GM19397 (cell line): ENCODE results near the gene SCTR.

Experiments used
- ATAC-seq: cut with Tn5 transposase; IDR thresholded peaks from one replicate; pipeline ENCODE4 v1.9.1; 2021; ENCODE audit warnings: mild to moderate bottlenecking, moderate library complexity; ENCODE audit not compliant: unreplicated experiment

The SCTR gene

GRCh38 chr2:119449521-119449920 is 74.8 kb downstream of the SCTR start:
- ATAC-seq, result no peak

GRCh38 chr2:119448427-119449141 is 75.7 kb downstream of the SCTR start:
- no peak for ATAC-seq

GRCh38 chr2:119446037-119446436 is 78.2 kb downstream of the SCTR start:
- no peak for ATAC-seq

- no peak for ATAC-seq
Measured at GRCh38 chr2:119442850-119443249, 81.4 kb downstream of the SCTR start.

GRCh38 chr2:119442226-119442619 is 82.1 kb downstream of the SCTR start:
- ATAC-seq, result no peak

- no peak for ATAC-seq
Measured at GRCh38 chr2:119441376-119442225, 82.7 kb downstream of the SCTR start.

- ATAC-seq, result no peak
Measured at GRCh38 chr2:119440873-119441272, 83.4 kb downstream of the SCTR start.

GRCh38 chr2:119440501-119440870 is 83.8 kb downstream of the SCTR start:
- no peak for ATAC-seq

GRCh38 chr2:119439574-119440500 is 84.4 kb downstream of the SCTR start:
- ATAC-seq, result no peak

- ATAC-seq, result no peak
Measured at GRCh38 chr2:119438726-119439284, 85.5 kb downstream of the SCTR start.

- ATAC-seq, result no peak
Measured at GRCh38 chr2:119438128-119438656, 86.1 kb downstream of the SCTR start.

- ATAC-seq, result no peak
Measured at GRCh38 chr2:119436993-119437772, 87.1 kb downstream of the SCTR start.

GRCh38 chr2:119435953-119436297 is 88.4 kb downstream of the SCTR start:
- no peak for ATAC-seq

GRCh38 chr2:119435081-119435952 is 89.0 kb downstream of the SCTR start:
- no peak for ATAC-seq

GRCh38 chr2:119434664-119435063 is 89.6 kb downstream of the SCTR start:
- no peak for ATAC-seq

- no peak for ATAC-seq
Measured at GRCh38 chr2:119433636-119434327, 90.5 kb downstream of the SCTR start.

GRCh38 chr2:119432851-119433522 is 91.3 kb downstream of the SCTR start:
- no peak for ATAC-seq
